GM12872 (cell line): ENCODE results near the gene RASA3.

Experiments used
- TF ChIP-seq, protein P1 (sequence below): IDR thresholded peaks from 3 replicates; pipeline ENCODE4 v1.5.1; 2011; ENCODE audit warnings: low read depth, mild to moderate bottlenecking, low read length, moderate library complexity; ENCODE audit not compliant: insufficient read depth

Gene RASA3

DNA sequence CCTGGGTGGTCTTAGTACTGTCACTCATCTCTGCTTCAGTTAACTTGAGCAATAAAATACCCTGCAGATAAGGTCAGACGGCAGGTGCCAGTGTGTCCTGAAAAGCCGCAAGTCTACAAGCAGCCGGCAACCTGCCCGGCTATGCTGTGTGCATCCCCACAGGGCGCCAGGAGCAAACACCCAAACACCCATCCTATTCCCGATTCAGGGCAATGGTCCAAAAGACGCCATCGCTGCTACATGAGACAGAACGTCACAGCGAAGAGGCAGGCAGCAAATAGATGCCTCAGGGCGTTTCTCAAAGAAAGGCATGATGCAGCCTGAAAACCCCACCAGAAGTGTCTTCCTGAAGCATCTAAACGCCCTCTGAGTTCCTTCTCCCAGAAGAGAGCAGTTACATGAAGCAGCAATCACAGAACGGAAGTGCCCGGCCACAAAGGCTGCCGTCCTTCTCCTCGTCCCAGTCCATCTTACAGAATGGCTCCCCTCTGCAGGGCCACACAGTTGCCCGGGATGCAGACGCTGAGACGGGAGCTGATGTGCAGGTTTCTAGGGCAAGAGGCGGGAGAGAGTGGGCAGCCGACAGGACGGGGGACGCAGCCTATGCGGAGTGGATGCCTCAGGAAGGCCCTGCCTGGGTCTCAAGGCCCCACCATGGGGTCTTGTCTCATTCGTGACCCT, 35.1 kb downstream of the RASA3 start:
- TF ChIP-seq, protein P1, sequence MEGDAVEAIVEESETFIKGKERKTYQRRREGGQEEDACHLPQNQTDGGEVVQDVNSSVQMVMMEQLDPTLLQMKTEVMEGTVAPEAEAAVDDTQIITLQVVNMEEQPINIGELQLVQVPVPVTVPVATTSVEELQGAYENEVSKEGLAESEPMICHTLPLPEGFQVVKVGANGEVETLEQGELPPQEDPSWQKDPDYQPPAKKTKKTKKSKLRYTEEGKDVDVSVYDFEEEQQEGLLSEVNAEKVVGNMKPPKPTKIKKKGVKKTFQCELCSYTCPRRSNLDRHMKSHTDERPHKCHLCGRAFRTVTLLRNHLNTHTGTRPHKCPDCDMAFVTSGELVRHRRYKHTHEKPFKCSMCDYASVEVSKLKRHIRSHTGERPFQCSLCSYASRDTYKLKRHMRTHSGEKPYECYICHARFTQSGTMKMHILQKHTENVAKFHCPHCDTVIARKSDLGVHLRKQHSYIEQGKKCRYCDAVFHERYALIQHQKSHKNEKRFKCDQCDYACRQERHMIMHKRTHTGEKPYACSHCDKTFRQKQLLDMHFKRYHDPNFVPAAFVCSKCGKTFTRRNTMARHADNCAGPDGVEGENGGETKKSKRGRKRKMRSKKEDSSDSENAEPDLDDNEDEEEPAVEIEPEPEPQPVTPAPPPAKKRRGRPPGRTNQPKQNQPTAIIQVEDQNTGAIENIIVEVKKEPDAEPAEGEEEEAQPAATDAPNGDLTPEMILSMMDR, result no peak

DNA sequence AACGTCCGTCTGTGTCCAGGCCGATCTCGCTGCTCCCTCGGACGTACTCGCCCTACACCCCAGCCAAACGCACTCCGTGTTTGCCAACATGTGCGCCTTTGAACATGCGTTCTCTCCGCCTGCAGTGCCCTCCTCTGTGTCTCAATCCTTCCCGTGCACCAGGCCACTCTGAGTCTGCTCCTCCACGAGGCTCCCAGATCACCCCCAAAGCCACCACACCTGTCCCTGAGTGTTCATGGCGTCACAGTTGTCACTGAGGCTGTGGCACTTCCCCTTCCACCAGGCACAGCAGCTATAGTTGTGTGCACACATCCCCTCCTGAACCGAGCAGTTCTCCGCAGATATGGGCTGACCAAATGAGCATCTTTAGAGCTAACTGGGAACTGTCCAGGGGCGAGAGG, 35.6 kb downstream of the RASA3 start:
- TF ChIP-seq, protein P1, result no peak

DNA sequence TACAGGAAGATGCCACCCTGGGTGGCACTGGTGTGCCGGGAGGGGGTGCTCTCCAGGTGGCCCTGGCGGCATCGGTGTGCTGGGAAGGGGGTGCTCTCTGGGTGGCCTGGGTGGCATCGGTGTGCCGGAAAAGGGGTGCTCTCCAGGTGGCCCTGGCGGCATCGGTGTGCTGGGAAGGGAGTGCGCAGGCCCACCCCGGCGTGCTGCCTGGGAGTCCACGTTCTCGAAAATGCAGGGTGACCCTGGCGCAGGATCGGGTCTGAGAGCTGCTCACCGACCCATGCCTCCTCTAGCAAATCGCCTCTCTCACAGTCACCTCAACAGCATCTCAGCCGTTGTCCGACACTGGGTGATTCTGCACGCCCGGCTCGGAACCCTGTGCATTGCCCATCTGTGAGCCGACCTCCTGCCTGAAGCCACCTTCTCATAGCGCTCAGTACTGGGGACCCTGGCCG, 36.4 kb downstream of the RASA3 start:
- TF ChIP-seq, protein P1, result no peak

DNA sequence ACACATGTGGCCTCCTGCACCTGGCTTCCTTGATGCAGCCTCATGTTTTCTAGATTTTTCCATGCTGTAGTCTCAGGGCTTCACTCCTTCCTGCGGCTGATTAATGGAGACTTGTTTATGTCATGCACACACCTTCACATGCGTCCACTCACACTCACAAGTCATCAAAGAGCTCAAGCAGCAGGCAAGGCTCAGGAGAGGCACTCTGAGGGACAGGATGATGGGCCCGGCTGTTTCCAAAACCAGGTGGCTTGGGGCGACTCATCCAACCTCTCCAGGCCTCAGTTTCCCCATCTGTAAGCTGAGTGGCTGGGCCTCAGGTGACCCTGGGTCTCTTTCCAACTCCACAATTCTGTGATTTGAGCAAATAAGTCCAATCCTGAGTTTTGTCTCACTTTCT, 36.9 kb downstream of the RASA3 start:
- TF ChIP-seq, protein P1, result no peak

DNA sequence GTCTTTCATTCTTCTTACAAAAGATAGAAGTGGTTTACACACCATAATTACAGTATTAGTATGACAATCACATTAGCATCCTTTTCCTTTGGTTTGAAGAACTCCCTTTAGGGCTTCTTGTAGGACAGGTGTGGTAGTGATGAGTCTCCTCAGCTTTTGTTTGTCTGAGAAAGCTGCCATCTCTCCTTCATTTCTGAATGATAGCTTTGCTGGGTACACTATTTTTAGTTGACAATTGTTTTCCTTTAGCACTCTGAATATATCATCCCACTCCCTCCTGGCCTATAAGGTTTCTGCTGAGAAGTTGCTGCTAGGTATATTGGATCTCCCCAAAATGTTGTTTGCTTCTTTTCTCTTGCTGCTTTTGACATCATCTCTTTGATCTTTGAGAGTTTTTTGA, 39.3 kb downstream of the RASA3 start:
- TF ChIP-seq, protein P1, result no peak

DNA sequence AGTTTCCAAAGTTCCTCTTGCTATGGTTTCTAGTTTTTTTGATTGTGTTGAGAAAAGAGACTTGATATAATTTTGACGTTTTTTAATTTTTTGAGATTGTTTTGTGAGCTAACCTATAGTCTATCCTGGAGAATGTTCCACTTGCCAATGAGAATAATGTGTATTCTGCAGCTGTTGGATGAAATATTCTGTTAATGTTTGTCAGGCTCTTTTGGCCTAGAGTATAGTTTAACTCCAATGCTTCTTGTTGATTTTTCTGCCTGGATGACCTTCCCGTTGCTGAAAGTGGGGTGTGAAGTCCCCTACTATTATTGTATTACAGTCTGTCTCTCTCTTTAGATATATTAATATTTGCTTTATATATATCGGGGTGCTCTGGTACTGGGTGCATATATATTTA, 40.0 kb downstream of the RASA3 start:
- TF ChIP-seq, protein P1, result no peak

DNA sequence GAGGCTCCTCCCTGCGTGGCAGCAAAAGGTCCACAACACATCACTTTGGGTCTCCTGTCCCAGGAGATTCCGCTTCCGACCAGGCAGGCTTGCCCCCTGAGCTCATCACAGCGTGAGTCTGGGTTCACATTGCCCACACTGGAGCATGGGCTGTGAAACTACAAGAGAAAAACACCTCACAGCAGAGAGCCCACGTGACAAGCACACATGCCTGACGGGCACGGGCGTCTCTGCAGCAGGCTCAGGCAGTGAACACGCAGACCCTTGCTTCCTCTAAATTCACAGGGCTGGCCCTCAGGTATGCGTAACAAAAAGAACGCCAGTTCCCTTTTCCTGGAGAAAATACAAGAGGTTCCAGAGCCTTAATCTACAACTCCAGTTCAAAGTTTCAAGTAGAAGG, 41.9 kb downstream of the RASA3 start:
- TF ChIP-seq, protein P1, result no peak
